IMR-90 (cell line): ENCODE measurements around the gene ARHGAP32. TPM values are rescaled to one million over a fixed set of nuclear protein-coding genes. Genes with fewer than 3 reads are reported as not detected.

Experiments
- ATAC-seq: fragments of 200-7000 bp; cut with Tn5 transposase; 2 replicates; pipeline ENCODE4 v1.9.1; 2020; ENCODE audit warnings: low read depth, mild to moderate bottlenecking, moderate library complexity
- BruUV-seq: library from RNA; stranded (reverse); fragments of 400-500 nt; replicated peaks from 2 replicates; lab custom pipeline; 2021; lab: Mats Ljungman, UMichigan
- CTCF ChIA-PET: fragments of 300-600 bp; formaldehyde crosslinking; extraction: SDS; loops from one replicate; lab custom pipeline; 2021; ENCODE audit warnings: antibody characterized with exemption; lab: Yijun Ruan, JAX
- POLR2A ChIA-PET: fragments of 300-600 bp; sonication (Branson Sonifier 250); formaldehyde crosslinking; loops from one replicate; lab custom pipeline; 2022; ENCODE audit warnings: antibody characterized with exemption; ENCODE audit not compliant: unreplicated experiment; lab: Charles Lee
- DNase-seq: peaks from one replicate; pipeline ENCODE4 v3.0.0; 2013
- H2AFZ ChIP-seq: replicated peaks from 2 replicates; pipeline ENCODE3; 2013; ENCODE audit warnings: low read length, mild to moderate bottlenecking; ENCODE audit not compliant: poor library complexity
- H2AK5ac ChIP-seq: 2 replicates; pipeline ENCODE4 v1.6.1; 2013; ENCODE audit warnings: low read depth, low read length, inconsistent platforms
- H2AK9ac ChIP-seq: replicated peaks from 2 replicates; pipeline ENCODE3; 2013; ENCODE audit warnings: mild to moderate bottlenecking, low read depth, low read length, moderate library complexity; ENCODE audit not compliant: poor library complexity
- H2BK120ac ChIP-seq: 2 replicates; pipeline ENCODE4 v1.6.1; 2013; ENCODE audit warnings: low read depth, low read length, inconsistent platforms
- H2BK15ac ChIP-seq: 3 replicates; pipeline ENCODE4 v1.6.1; 2013; ENCODE audit warnings: low read depth, low read length, inconsistent platforms
- H2BK20ac ChIP-seq: 2 replicates; pipeline ENCODE4 v1.6.1; 2013; ENCODE audit warnings: low read depth, mild to moderate bottlenecking, inconsistent platforms, low read length, moderate library complexity
- H2BK5ac ChIP-seq: 2 replicates; pipeline ENCODE4 v1.6.1; 2013; ENCODE audit warnings: mild to moderate bottlenecking, low read depth, low read length, inconsistent platforms; ENCODE audit not compliant: poor library complexity, severe bottlenecking
- H3K14ac ChIP-seq: replicated peaks from 2 replicates; pipeline ENCODE4 v1.6.1; 2013; ENCODE audit warnings: low read depth, low read length, inconsistent platforms
- H3K18ac ChIP-seq: 2 replicates; pipeline ENCODE4 v1.6.1; 2013; ENCODE audit warnings: low read depth, low read length, control low read depth
- H3K23ac ChIP-seq: 2 replicates; pipeline ENCODE4 v1.6.1; 2013; ENCODE audit warnings: low read depth, low read length, inconsistent platforms
- H3K27ac ChIP-seq: 2 replicates; pipeline ENCODE4 v1.5.1; 2013; ENCODE audit warnings: mild to moderate bottlenecking, control low read depth, low read length; ENCODE audit not compliant: insufficient read depth
- H3K27me3 ChIP-seq: 2 replicates; pipeline ENCODE4 v1.6.1; 2013; ENCODE audit warnings: low read length; ENCODE audit not compliant: control insufficient read depth, insufficient read depth
- H3K36me3 ChIP-seq: 2 replicates; pipeline ENCODE4 v1.6.1; 2013; ENCODE audit warnings: low read length, mixed read lengths; ENCODE audit not compliant: control insufficient read depth, insufficient read depth
- H3K4ac ChIP-seq: 2 replicates; pipeline ENCODE4 v1.6.1; 2013; ENCODE audit warnings: low read depth, low read length, inconsistent platforms
- H3K4me1 ChIP-seq: 2 replicates; pipeline ENCODE4 v1.6.1; 2013; ENCODE audit warnings: low read length, mixed read lengths; ENCODE audit not compliant: control insufficient read depth, insufficient read depth
- H3K4me2 ChIP-seq: 2 replicates; pipeline ENCODE4 v1.6.1; 2013; ENCODE audit warnings: low read depth, mild to moderate bottlenecking, control low read depth, low read length, moderate library complexity
- H3K4me3 ChIP-seq: 2 replicates; pipeline ENCODE4 v1.5.1; 2013; ENCODE audit warnings: low read depth, mild to moderate bottlenecking, control low read depth, low read length, moderate library complexity; ENCODE audit not compliant: insufficient read depth
- H3K56ac ChIP-seq: 2 replicates; pipeline ENCODE4 v1.6.1; 2013; ENCODE audit warnings: low read length, inconsistent platforms; ENCODE audit not compliant: insufficient read depth; ENCODE audit errors: extremely low read depth
- H3K79me1 ChIP-seq, 2 experiments: 2 replicates each; pipeline ENCODE4 v1.6.1; 2013; ENCODE audit warnings: low read length in 2 of 2, inconsistent platforms in 1 of 2, low read depth in 1 of 2
- H3K9ac ChIP-seq: 2 replicates; pipeline ENCODE4 v1.6.1; 2013; ENCODE audit warnings: low read depth, low read length, control low read depth
- H3K9me1 ChIP-seq: 2 replicates; pipeline ENCODE4 v1.6.1; 2013; ENCODE audit warnings: low read length, inconsistent platforms; ENCODE audit not compliant: insufficient read depth
- H3K9me3 ChIP-seq: 2 replicates; pipeline ENCODE4 v1.6.1; 2013; ENCODE audit warnings: low read length; ENCODE audit not compliant: control insufficient read depth, insufficient read depth
- H4K20me1 ChIP-seq: 2 replicates; pipeline ENCODE4 v1.6.1; 2013; ENCODE audit warnings: low read length, inconsistent platforms; ENCODE audit not compliant: insufficient read depth
- H4K5ac ChIP-seq: 2 replicates; pipeline ENCODE4 v1.6.1; 2013; ENCODE audit warnings: mild to moderate bottlenecking, low read depth, low read length, control low read depth
- H4K8ac ChIP-seq, 2 experiments: 2 replicates each; pipeline ENCODE4 v1.6.1; 2013; ENCODE audit warnings: low read depth in 2 of 2, low read length in 2 of 2, control low read depth in 1 of 2, inconsistent platforms in 1 of 2
- H4K91ac ChIP-seq: 2 replicates; pipeline ENCODE4 v1.6.1; 2013; ENCODE audit warnings: low read depth, low read length, inconsistent platforms; ENCODE audit not compliant: insufficient read depth
- BHLHE40 ChIP-seq: fragments of 150-350 bp; IDR thresholded peaks from 2 replicates; pipeline ENCODE4 v1.6.1; 2016; ENCODE audit warnings: mild to moderate bottlenecking, low read depth, low read length
- CEBPB ChIP-seq: IDR thresholded peaks from 2 replicates; pipeline ENCODE4 v1.6.1; 2012; ENCODE audit warnings: low read depth, low read length, improper control_type of control experiment
- CTCF ChIP-seq: conservative IDR thresholded peaks from 2 replicates; pipeline ENCODE4 v1.5.1; 2012; ENCODE audit warnings: mild to moderate bottlenecking, low read depth, low read length, improper control_type of control experiment
- ELK1 ChIP-seq: fragments of 150-350 bp; IDR thresholded peaks from 2 replicates; pipeline ENCODE4 v1.6.1; 2016; ENCODE audit warnings: low read depth, mild to moderate bottlenecking, low read length, moderate library complexity, borderline replicate concordance
- FOS ChIP-seq: fragments of 150-350 bp; IDR thresholded peaks from 2 replicates; pipeline ENCODE4 v1.6.1; 2016; ENCODE audit warnings: low read depth, low read length
- MAFK ChIP-seq: IDR thresholded peaks from 2 replicates; pipeline ENCODE4 v1.6.1; 2012; ENCODE audit warnings: low read depth, low read length, improper control_type of control experiment
- MXI1 ChIP-seq: IDR thresholded peaks from 2 replicates; pipeline ENCODE4 v1.6.1; 2012; ENCODE audit warnings: low read depth, mild to moderate bottlenecking, low read length, moderate library complexity, borderline replicate concordance
- NFE2L2 ChIP-seq: fragments of 150-350 bp; IDR thresholded peaks from 2 replicates; pipeline ENCODE4 v1.6.1; 2016; ENCODE audit warnings: low read depth, mild to moderate bottlenecking, low read length
- POLR2A ChIP-seq: IDR thresholded peaks from 2 replicates; pipeline ENCODE4 v1.6.1; 2012; ENCODE audit warnings: mild to moderate bottlenecking, low read depth, low read length
- RCOR1 ChIP-seq: IDR thresholded peaks from 2 replicates; pipeline ENCODE4 v1.6.1; 2012; ENCODE audit warnings: mild to moderate bottlenecking, low read length, improper control_type of control experiment; ENCODE audit not compliant: insufficient replicate concordance
- RFX5 ChIP-seq: IDR thresholded peaks from 2 replicates; pipeline ENCODE4 v1.8.0; 2012; ENCODE audit warnings: low read depth, mild to moderate bottlenecking, low read length, moderate library complexity
- SMC3 ChIP-seq: fragments of 150-350 bp; IDR thresholded peaks from 2 replicates; pipeline ENCODE4 v1.6.1; 2016; ENCODE audit warnings: low read depth, mild to moderate bottlenecking, antibody characterized with exemption, low read length, moderate library complexity
- USF2 ChIP-seq: fragments of 150-350 bp; IDR thresholded peaks from 2 replicates; pipeline ENCODE4 v1.6.1; 2017; ENCODE audit warnings: mild to moderate bottlenecking, antibody characterized with exemption, low read length, low read depth
- WGBS, 2 experiments: methylation state at CpG; one replicate each; pipeline versions ENCODE4 v1.1.5 to v1.1.7; 2013; ENCODE audit warnings: missing lambda C conversion rate in 2 of 2; ENCODE audit not compliant: insufficient read length in 1 of 2; ENCODE audit errors: extremely low coverage in 2 of 2; 5-methylcytosine and 5-hydroxymethylcytosine counted together
- dilution Hi-C: fragments of 300-500 bp; cut with HindIII; formaldehyde crosslinking; loops from one replicate; pipeline ENCODE4 v1.14.3; 2018; ENCODE audit warnings: low sequenced_read_pairs; ENCODE audit not compliant: unreplicated experiment
- in situ Hi-C: fragments of 300-500 bp; cut with MboI; formaldehyde crosslinking; loops from 3 replicates; pipeline ENCODE4 v1.14.3; 2019; ENCODE audit warnings: low sequenced_read_pairs, inconsistent platforms, mixed read lengths
- intact Hi-C: fragments of 100-400 bp; cut with micrococcal nuclease; formaldehyde crosslinking; loops from 2 replicates; pipeline ENCODE4 v1.10.0; 2022
- polyA plus RNA-seq, 3 experiments: library from polyadenylated mRNA; depleted of rRNA; stranded (reverse); fragments of >200 nt; gene quantifications; 2 replicates each; pipeline ENCODE4 v1.2.3, GENCODE V29; 2012; ENCODE audit warnings: low replicate concordance in 1 of 3
- total RNA-seq: library from RNA; depleted of rRNA; stranded (reverse); fragments of >200 nt; gene quantifications from 2 replicates; pipeline ENCODE4 v1.2.3, GENCODE V29; 2012

ARHGAP32 gene
- total and polyA plus RNA-seq, 2 of the 4 experiments (the other 2 are of a cell fraction), result 4.1 to 8.4 TPM

- WGBS, 2 experiments, result 61% methylated on average over 8 of the region's 16 CpGs; no CpG with 5 or more reads in 1 of the 2 experiments
- no peak overlapping the region for H3K56ac ChIP-seq
- no peak overlapping the region for H3K4me3 ChIP-seq
- POLR2A ChIA-PET, result no interaction called here
- no peaks in the 10 kb centered on the region for H3K9me1 ChIP-seq
- H3K36me3 ChIP-seq, result no peaks in the 10 kb centered on the region
- no peaks in the 10 kb centered on the region for H3K9me3 ChIP-seq
- H3K14ac ChIP-seq, result no peak overlapping the region
- no peak overlapping the region for H2AFZ ChIP-seq
- no peaks in the 10 kb centered on the region for H4K20me1 ChIP-seq
- no peak overlapping the region for H3K27ac ChIP-seq
- no peak overlapping the region for H2AK5ac ChIP-seq
- no peak overlapping the region for H2BK120ac ChIP-seq
- TF ChIP-seq USF2, result no peak
- no peak for TF ChIP-seq SMC3
- TF ChIP-seq RCOR1, result no peak
- no peak for TF ChIP-seq FOS
- no peak for TF ChIP-seq CTCF
- no peak for TF ChIP-seq RFX5
- TF ChIP-seq ELK1, result no peak
- no peak for TF ChIP-seq NFE2L2
- TF ChIP-seq MXI1, result no peak
- TF ChIP-seq CEBPB, result no peak
- no peak for TF ChIP-seq MAFK
- TF ChIP-seq POLR2A, result no peak
- TF ChIP-seq BHLHE40, result no peak
- intact Hi-C loops, result no loop called here
- H4K5ac ChIP-seq, result no peak overlapping the region
- H2BK20ac ChIP-seq, result no peak overlapping the region
- no peaks in the 10 kb centered on the region for H3K79me1 ChIP-seq
- H2BK5ac ChIP-seq, result no peak overlapping the region
- dilution Hi-C loops, result no loop called here
- no peak for ATAC-seq
- H3K27me3 ChIP-seq, result peaks cover 30% of the 10 kb centered on the region
- H3K4me2 ChIP-seq, result no peak overlapping the region
- no peak overlapping the region for H3K4ac ChIP-seq
- in situ Hi-C loops, result no loop called here
- no peak overlapping the region for H3K9ac ChIP-seq
- H2BK15ac ChIP-seq, result no peak overlapping the region
- no peak overlapping the region for H4K8ac ChIP-seq
- DNase-seq, result no peak
- no peak overlapping the region for H2AK9ac ChIP-seq
- no peaks in the 10 kb centered on the region; the same call in 1 of the 2 replicates for H3K4me1 ChIP-seq
- no peak overlapping the region for H4K91ac ChIP-seq
- CTCF ChIA-PET, result interaction anchor here (1.1 to 1.9 kb wide), 2 partner anchors 13 to 771 kb away, joined by 5 to 6 read pairs; no protein-coding TSS in a partner anchor
- no peak overlapping the region for H3K18ac ChIP-seq
- no peak overlapping the region for H3K23ac ChIP-seq
- BruUV-seq, result no TSS peak
Measured at GRCh38 chr11:128943428-128943976, 248.6 kb downstream of the ARHGAP32 start.
